Activated T-cell treated with anti-CD3 and anti-CD28 coated beads for 1 hour (primary cell): ENCODE measurements around the gene PROK1.
"Not testable (repeated sequence)": the region's sequence is repeated elsewhere in the genome, so short reads cannot be mapped to it uniquely, and the experiment has no call there.

ENCODE experiments used
- DNase-seq: peaks from one replicate; pipeline ENCODE4 v3.0.0-alpha.2; 2020; ENCODE audit warnings: low read depth

Gene PROK1

GRCh38 chr1:110433803-110434202, 17.1 kb upstream of the PROK1 start:
- DNase-seq, result no peak

- no peak for DNase-seq
Measured at GRCh38 chr1:110434946-110435345, 16.0 kb upstream of the PROK1 start.

DNA sequence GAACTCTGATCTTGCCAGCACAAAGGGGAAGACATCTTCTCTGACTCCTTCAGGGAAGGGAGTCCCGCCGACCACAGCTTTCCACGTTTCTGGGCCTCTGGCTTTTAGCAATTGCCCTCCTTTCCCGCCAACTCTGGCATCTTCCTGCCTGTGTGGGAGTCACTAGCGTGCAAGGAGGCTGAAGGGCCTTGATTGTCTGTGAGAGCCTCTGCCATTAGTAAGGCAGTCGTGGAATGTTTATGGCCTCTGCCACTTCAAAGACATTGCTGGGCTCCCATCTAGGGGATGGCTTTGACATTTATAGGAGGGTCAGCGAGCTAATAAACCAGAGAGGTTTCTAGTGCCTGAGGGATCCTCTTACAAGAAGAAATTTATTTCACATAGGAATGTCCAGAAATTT, 14.3 kb upstream of the PROK1 start:
- DNase-seq, result no peak

- DNase-seq, result not testable (repeated sequence)
Measured at GRCh38 chr1:110437645-110438299, 13.2 kb upstream of the PROK1 start.

DNA sequence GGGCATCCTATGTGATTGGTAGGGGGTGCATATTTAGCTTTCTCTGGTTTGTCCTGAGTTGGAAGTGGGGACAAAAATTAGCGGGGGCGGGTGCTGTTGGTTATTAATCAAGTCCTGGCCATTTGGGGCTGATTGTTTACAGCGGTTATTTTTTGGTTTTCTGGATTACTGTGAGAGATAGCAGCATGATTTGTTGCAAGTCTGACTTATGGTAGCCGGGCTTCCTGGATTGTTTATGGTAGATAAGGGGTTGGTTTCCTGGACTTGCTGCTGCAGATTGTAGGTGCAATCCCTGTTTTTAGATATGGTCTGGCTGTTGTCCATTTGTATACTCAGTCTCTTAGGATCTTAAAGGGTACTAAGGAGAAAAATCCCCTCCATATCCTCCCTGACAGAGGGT, 12.1 kb upstream of the PROK1 start:
- DNase-seq, result no peak

DNA sequence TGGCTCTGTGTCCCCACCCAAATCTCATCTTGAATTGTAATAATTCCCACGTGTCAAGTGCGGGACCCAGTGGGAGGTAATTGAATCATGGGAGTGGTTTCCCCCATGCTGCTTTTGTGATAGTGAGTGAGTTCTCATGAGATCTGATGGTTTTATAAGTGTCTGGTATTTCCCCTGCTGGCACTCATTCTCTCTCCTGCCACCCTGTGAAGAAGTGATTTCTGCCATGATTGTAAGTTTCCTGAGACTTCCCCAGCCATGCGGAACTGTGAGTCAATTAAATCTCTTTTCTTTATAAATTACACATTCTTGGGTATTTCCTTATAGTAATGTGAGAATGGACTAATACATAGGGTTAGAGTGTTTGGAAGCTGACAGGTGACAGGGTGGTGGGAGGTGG, 11.1 kb upstream of the PROK1 start:
- DNase-seq, result not testable (repeated sequence)

GRCh38 chr1:110440877-110441276, 10.1 kb upstream of the PROK1 start:
- DNase-seq, result no peak

DNA sequence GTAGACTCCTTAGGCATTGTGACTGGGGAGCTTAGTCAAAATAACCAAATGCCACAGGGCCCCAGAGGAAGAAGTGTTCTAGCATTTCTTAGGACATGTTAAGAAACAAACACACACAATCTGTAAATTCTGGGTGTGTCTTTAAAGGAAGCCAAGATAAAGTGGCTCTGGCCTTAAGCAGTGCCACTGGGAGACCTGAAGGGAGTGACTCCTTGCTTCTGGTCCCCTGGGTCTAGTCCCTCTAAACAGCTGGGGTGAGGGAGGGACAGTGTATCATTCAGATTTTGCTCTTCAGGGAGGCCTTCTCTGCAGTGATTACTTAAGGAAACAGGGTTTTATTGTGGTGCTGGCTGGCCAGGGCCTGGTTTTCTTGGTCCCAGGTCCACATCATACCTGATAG, 9.1 kb upstream of the PROK1 start:
- DNase-seq, result no peak

DNA sequence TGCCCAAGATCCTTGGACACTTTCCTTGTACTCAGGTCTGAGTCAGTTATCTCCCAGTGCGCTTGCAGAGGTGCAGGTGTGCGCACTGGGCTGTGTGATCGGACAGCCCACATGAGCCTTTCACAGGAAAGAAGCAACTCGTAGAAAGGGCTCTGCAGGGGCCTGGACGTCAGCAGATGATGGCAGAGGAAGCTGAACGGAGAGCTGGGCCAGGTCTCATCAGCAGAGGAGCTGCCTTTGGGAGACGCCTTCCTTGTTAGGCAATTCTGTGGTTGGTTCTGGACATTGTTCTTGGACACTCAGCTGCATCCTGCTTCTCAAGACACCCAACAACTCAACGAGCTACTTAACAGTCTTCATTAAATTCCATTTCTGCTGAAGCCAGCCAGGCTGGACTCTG, 7.5 kb upstream of the PROK1 start:
- DNase-seq, result no peak

DNA sequence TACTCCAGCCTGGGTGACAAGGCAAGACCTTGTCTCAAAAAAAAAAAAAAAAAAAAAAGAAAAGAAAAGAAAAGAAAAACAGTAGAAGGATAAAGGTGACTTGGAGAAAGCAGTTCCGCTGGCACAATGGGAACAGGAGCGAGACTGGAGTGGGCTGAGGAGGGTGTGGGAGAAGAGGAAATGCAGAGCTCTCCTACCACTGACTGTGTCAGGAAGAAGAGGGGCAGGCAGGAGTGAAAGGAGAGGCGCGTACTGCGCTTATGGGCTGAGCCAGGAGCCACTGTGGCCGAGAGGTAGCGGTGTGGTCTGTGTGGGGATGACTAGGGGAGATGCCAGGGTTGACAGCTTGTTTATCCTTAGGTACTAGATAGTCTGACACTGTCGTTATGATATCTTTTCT, 6.4 kb upstream of the PROK1 start:
- DNase-seq, result no peak

DNA sequence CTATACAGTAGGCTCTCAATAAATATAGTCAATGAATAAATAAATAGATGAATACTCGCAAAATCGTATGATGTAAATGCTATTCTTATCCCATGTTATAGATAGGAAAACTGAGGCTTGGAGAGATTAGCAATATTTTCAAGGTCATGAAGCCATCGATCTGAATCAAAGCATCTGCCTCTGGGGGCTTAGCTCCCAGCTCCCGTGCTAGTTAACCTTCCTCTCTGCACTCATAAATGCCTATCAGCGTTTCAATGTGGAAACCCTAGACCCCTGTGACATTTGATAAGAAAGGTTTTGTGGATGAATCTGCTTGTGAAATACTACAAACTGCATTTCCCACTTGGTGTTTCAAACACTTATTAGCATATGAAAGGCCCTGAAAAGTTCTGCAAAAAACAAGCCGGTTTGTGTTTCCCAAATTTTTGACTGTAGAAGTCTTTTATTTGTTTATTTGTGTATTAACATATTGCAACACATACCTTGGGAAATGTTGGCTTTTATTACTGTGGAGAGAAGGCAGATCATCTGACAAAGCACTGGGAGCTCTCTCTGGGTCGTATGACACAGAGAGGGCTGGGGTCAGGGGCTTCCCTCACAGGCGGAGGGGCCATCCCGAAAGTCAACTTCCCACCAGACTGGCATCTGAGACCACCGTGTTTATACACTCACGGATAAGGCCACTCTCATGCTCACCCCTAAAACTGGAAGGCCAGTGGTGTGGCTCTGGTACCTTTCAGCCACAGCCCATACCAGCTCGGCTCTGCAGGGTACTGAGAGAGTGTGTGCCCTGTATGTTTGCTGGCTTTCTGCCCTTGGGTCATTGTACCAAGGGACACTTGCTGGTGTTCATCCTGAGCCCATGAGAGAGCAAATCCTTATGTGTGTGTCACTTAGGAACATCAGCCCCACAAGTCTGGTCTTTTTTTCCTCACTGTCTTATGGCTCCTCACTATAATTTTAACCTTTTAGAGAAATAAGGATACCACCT, 993 bp upstream of the PROK1 start:
- no peak for DNase-seq

DNA sequence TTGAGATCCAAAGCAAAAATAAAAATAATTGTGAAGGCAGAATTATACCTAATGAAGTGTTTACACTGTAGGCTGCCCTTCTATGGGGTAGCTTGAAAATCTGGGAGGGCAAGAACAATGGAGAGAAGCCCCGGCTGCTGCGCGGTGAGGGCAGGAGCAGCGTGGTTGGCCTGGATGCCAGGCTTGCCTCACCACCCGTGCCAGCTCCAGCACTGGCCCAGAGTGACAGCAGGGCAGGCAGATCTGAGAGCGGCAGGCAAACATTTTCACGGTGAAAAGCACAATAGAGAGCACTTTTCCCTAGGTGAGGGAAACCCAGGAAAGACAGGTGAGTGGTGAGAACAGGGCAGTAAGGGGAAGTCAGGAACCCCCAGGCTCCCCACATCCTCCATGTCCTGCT, 1.4 kb downstream of the PROK1 start:
- DNase-seq, result no peak

DNA sequence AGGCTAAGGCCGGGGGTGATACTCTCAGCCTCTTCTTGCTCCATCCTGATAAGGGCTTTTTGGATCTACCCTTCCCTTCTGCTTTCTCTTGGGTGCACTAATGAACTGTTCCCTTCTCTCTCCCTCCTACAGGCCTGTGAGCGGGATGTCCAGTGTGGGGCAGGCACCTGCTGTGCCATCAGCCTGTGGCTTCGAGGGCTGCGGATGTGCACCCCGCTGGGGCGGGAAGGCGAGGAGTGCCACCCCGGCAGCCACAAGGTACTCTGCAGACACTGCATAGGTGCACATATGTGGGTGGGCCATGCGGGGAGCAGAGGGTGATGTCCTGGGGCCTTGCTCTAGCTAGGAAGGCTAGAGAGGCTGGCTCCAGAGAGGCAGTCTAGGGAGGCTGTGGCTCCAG, 2.9 kb downstream of the PROK1 start:
- DNase-seq, result no peak

GRCh38 chr1:110454328-110454727, 3.4 kb downstream of the PROK1 start:
- no peak for DNase-seq

- DNase-seq, result no peak
Measured at GRCh38 chr1:110455151-110455550, 4.2 kb downstream of the PROK1 start.

GRCh38 chr1:110457206-110457605, 6.3 kb downstream of the PROK1 start:
- DNase-seq, result no peak

GRCh38 chr1:110460253-110461220, 9.6 kb downstream of the PROK1 start:
- DNase-seq, result peak; percentile 80

GRCh38 chr1:110462093-110462492, 11.1 kb downstream of the PROK1 start:
- no peak for DNase-seq

DNA sequence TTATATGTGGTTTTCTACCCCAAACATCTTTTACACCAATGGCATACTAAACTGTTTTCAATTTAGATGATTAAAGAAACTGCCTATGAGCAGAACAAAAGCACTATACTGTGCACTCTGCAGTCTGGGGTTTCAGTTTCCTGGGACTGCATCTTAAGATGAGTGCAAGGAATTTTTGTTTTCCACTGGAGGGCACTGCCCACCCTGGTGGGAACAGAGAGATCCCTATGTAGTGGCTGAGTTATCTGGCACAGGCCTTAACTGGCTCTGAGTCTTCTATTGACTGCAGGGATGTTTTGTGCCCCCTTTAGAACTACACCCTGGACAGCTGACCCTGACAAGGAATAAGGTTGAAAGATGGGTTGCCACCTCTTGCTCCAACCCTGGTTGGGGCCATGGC, 12.0 kb downstream of the PROK1 start:
- no peak for DNase-seq

DNA sequence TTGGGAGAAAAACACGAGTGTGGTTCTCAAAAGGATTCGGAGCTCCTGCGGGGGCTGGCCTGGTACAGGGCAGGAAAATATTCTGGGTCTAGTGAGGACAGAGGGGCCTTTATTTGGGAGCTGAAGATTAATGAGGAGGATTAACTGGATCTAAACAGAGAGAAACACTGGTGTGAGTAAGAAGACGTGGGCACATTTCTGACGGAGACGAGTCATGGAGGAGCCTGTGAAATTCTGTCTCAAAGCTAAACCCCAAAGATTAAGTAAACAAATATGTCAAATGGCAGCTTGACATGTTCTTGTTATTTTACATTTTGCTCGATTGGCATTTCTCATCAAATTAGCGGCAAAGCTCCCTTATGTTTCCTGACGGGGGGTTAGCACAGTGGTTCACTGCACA, 12.8 kb downstream of the PROK1 start:
- DNase-seq, result no peak

GRCh38 chr1:110464340-110464739, 13.4 kb downstream of the PROK1 start:
- DNase-seq, result no peak
